ENCODE data around the gene GGTA1.
A peak's percentile ranks its signal among the peaks of the same experiment; 100 is the strongest.

Gene GGTA1

DNA sequence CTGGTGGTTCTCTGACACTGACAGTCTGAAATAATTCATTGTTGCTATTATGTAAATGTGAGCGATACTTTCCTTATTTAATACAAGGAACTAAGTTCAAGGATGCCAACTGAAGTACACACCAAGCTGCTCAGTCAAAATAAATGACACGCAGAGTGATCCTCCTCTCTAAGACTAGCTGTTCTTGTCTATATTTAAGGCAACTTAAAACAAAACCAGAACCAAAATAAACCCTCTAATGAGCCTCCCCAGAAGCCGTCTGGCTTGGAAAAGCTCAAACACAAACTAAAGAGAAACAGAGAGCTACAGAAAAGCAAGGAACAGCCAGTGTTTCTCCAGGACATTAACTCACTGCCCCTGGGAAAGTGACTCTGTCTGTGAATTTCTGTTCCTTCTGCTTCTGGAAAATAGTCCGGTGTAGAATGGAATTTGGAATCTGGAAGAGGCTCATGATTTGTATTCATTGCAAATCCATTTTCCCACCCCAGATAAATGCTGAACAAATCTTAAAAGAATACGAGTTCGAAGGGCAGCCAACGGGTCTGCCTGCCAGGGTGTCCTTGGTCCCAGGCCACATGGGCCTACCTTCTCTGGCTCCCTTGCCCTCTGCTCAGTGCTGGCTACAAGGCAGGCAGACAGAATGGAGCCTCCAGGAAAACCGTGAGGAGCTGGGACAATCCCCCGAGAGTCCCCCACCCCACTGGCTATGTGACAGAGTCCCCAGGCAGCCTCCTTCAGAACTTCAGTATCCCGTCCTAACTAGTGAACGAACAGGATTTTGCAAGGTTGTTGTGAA lies 14.8 kb downstream of the GGTA1 start:
- TF ChIP-seq GATA2 (IDR thresholded peaks at IDR 0.05; ENCODE audit: low read depth, low read length) (no peak), GATA3 (IDR thresholded peaks at IDR 0.05; ENCODE audit: low read depth, low read length) (no peak)

DNA sequence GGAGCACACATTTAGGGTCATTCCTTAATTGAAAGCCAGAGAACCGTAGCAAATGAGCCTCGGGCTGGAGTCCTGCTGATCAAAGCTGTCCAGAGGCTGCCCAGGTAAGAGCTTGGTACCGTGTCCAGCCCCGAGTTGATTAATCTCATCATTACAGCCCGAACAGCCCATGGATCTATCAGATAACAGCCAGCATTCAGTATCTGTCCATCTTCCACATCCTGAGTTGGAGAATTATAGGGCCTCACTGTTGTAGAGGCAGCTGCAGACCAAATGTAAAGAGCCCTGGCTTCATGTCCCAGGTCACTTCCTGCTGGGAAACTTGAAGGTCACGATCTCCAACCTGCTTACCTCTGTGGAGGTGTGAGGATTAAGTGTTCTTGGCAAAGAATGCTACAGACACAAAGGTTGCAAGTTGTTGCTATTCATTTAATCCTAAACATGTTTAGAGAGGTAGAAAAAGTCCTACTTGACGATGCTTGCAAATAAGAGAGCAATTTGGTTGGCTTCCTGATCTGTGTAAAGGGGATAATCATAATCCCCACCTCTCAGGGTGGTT lies 16.1 kb downstream of the GGTA1 start:
- TF ChIP-seq GATA3 (IDR thresholded peaks at IDR 0.05; ENCODE audit: low read depth, low read length) (peak; percentile 56; the same call in 1 of the 2 replicates), GATA2 (IDR thresholded peaks at IDR 0.05; ENCODE audit: low read depth, low read length) (peak; percentile 58)

DNA sequence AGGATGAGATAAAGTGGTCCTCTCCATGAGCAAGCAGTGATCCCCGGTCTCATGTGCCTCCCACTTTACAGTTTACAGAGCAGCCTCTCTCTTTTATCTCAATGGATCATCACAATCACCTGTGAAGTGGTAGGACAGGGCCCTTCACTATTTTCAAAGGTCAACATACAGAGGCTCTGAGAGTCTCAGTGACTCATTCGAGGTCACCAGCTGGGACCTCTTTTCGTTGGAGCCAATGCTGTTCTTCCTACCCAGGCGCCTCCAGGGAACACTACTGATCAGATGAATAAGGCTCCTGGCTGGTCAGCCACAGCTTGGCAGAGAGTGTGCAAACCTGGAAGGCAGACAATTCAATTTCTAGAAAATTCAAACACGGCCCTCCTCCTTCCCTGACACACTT lies 16.6 kb downstream of the GGTA1 start:
- TF ChIP-seq GATA3 (IDR thresholded peaks at IDR 0.05; ENCODE audit: low read depth, low read length): no peak
- TF ChIP-seq GATA2 (IDR thresholded peaks at IDR 0.05; ENCODE audit: low read depth, low read length): no peak

DNA sequence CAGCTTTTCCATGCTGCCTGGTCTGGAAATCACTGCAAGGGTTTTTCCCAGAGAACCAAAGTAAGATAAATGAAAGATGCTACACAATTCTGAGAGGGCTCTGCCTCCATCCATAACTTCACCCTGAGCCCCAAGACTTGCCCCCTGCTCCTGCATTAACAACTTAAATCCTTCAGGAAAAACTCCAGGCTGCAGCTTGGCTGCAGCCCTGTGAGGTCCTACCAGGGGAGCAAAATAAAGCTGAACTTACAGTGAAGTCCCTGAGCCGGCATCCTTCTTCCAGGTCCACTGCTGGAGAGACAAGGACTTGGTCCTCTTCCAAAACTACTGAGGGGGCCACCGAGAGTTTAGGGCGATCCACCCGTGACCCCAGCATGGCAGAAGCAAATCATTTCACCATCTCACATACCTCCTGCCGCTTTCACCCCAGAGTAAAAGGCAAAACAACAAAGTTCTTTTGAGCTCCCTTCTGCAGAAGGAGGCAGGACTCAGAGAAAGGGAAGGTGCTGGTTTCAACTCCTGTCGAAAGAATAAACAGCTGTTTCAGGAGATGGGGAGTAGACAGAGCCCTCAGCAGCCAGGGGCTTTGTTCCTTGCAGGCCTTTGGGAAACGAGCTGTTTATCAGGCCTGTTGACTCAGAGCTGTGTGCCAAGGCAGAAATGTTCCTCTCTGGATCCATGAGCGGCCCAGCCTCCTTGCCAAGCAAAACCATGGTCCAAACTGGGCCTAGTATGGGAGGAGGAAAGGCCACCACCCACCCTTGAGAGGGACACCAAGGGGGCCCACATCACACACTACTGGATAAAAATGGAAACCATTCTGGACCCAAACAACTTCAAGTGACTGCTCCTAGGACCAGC lies 20.6 kb downstream of the GGTA1 start:
- TF ChIP-seq GATA2 (IDR thresholded peaks at IDR 0.05; ENCODE audit: low read depth, low read length): no peak
- TF ChIP-seq GATA3 (IDR thresholded peaks at IDR 0.05; ENCODE audit: low read depth, low read length): no peak

DNA sequence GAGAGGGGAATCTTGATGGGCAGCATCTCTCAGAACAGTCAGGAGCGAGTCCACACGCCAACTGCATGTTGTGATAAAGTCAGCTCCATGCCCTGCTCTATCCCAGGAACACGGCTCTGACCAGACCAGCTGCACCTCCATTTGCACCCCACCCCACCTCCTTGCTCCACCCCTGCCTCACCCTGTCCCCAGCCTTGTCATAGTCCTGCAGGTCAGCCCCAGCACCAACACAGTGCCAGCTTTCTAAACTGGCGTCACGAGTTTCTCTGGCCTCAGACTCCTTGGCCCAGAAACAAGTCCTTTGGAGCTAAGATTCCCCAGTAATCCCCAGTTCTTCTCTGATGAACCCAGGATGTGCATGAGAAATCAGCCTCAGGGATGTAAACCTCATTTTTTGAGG lies 23.5 kb downstream of the GGTA1 start:
- no peak for TF ChIP-seq GATA3 (IDR thresholded peaks at IDR 0.05; ENCODE audit: low read depth, low read length)

DNA sequence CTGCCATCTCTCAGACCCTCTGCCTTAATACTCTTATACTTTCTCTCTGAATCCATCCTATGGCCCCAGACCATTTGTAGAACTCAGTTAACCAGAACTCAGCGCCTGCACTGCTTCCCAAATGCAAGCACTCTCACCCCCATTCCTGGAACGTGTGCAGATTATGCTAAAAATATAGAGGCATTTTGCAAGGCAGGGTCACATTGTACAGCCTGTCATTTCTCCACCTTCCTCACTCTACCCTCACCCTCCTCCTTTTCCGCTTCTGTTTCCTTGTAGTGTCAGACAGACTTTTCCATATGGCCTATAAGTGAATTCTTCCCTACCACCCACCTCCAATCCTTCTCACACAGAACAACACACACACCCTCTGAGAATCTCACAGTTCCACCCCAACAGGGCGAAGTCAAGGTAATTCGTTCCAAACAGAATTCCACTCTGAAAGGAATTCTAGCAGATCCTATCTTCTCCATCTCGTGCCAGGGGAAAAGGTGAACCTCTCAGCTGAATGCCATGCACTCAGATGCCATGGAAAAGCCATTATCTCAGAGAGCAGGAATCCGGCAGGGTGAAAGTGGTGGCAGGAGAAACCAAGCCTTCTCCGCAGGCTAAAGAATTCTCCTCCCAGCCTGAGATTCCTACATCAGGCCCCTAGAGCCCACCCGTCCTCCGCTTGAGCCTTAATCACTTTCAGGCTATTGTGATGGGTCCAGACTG lies 25.3 kb downstream of the GGTA1 start:
- TF ChIP-seq GATA3 (IDR thresholded peaks at IDR 0.05; ENCODE audit: low read depth, low read length): no peak
- TF ChIP-seq GATA2 (IDR thresholded peaks at IDR 0.05; ENCODE audit: low read depth, low read length): no peak

DNA sequence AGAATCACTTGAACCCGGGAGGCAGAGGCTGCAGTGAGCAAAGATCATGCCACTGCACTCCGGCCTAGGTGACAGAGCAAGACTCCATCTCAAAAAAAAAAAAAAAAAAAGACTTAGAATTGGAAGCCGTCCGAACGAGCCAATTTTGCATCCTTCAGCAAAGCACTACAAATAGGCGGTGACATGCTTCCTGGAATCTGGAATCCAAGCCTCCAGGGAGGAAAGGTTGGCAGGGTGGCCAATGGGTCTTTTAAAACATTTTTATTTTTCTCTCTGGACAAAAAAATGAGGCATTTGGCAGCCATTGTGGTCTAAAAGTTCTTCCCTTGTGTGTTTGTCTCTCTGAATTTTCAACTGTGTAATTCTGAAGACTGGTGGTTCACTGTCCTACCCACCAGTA lies 26.4 kb downstream of the GGTA1 start:
- TF ChIP-seq GATA3 (IDR thresholded peaks at IDR 0.05; ENCODE audit: low read depth, low read length): no peak
- no peak for TF ChIP-seq GATA2 (IDR thresholded peaks at IDR 0.05; ENCODE audit: low read depth, low read length)

DNA sequence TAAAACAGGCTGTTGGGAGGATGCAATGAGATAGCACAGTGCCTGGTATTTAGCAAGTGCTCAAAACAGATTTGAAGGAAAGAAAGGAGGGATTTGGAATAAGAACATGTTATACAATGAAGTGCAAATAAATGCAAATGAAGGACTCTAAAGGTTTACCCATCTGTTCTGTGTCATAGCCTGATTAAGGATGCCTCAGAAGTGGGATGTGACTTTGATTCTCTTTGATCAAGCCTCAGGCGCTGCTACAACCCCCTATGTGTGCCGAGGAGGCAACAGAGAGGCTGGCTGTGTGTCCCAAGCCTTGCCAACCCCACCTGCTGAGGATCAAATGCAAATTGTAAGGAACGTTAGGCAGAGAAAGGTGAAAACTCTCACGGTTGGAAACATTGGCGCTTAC lies 27.2 kb downstream of the GGTA1 start:
- no peak for TF ChIP-seq GATA3 (IDR thresholded peaks at IDR 0.05; ENCODE audit: low read depth, low read length)
- no peak for TF ChIP-seq GATA2 (IDR thresholded peaks at IDR 0.05; ENCODE audit: low read depth, low read length)

DNA sequence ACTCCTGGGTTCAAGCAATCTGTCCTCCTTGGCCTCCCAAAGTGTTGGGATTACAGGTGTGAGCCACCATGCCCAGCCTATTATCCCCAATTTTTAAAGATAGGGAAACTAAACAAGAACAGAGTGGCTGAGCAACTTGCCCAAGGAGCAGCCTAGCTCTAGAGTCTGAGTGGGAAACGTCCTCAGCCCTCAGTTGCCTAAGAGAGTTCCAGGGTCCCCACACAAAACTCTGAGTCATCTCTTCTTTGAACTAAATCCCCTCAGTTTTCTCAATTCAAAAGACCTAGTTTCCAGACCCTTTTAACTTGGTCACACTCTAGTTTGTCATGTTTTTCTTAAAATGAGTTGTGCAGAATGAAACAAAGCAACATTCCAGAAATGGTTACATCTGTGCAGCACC lies 33.5 kb downstream of the GGTA1 start:
- TF ChIP-seq GATA2 (IDR thresholded peaks at IDR 0.05; ENCODE audit: low read depth, low read length) (no peak), GATA3 (IDR thresholded peaks at IDR 0.05; ENCODE audit: low read depth, low read length) (no peak)

DNA sequence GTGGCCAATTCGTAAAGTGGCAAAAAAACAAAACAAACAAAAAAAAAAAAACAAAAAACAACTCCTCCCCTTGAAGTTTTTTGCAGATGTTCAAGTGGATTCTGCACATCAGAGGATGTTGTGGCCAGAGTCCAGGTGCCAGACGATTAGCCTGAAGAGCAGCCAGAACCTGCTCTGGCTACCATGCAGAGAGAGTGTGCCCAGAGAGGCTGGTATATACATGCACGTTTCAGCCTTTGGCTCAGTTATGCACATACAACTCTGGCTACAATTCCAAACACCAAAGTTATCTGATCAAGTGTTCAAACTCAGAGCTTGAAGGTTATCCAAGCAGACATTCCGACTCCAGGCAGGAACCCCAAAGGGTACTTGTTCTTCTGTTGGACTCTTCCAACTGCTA lies 34.7 kb downstream of the GGTA1 start:
- TF ChIP-seq GATA2 (IDR thresholded peaks at IDR 0.05; ENCODE audit: low read depth, low read length) (no peak), GATA3 (IDR thresholded peaks at IDR 0.05; ENCODE audit: low read depth, low read length) (no peak)

DNA sequence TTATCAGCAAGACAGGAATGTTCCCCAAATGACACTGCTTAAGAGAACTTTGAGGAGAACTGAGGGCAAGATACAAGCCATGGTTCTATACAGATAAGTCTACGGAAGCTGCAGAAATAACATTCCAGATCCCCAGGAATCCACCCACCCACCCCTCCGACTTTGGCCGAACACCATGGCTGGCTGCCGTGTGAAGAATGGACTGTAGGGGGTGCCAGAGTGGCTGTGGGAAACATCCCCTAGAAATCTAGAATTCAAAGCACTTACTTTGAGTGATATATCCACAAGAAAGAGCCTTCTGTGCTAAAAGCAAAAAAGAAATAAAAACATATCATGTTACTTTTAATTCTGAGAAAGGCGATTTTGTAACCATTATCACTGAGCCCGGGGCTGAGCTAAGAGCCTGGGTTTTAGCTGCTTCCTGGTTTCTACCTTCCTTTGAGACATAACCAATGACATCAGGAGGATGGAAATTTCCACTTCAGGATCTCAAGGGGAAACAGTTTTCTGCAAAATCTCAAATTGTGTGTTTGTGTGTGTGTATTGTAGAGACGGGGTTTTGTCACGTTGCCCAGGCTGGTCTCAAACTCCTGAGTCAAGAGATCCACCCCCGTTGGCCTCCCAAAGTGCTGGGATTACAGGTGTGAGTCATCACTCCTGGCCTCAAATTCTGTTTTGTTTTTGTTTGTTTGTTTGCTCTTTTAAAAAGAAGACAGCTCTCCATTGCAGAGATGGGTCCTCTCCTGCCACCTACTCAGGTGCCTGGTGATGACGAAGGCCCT lies 36.4 kb downstream of the GGTA1 start:
- TF ChIP-seq GATA3 (IDR thresholded peaks at IDR 0.05; ENCODE audit: low read depth, low read length): no peak

DNA sequence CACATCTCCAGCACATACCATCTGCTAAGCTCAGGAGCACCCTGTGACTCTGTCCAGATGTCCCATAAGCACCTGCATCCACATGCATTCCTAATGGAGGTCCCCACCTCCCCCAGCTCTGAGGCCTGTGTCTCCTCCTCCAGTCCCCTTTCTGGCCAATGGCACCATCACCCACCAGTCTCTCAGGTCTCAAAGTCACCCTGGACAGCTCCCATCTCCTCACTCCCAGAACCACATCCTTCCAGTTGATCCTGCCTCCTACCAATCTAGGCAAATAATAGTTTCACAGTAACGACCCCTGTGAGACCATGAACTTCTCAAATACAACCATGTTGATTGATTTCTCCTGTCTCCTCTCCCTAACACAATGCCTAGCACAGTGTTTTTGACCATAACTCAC lies 40.1 kb downstream of the GGTA1 start:
- TF ChIP-seq GATA2 (IDR thresholded peaks at IDR 0.05; ENCODE audit: low read depth, low read length) (no peak), GATA3 (IDR thresholded peaks at IDR 0.05; ENCODE audit: low read depth, low read length) (no peak)

DNA sequence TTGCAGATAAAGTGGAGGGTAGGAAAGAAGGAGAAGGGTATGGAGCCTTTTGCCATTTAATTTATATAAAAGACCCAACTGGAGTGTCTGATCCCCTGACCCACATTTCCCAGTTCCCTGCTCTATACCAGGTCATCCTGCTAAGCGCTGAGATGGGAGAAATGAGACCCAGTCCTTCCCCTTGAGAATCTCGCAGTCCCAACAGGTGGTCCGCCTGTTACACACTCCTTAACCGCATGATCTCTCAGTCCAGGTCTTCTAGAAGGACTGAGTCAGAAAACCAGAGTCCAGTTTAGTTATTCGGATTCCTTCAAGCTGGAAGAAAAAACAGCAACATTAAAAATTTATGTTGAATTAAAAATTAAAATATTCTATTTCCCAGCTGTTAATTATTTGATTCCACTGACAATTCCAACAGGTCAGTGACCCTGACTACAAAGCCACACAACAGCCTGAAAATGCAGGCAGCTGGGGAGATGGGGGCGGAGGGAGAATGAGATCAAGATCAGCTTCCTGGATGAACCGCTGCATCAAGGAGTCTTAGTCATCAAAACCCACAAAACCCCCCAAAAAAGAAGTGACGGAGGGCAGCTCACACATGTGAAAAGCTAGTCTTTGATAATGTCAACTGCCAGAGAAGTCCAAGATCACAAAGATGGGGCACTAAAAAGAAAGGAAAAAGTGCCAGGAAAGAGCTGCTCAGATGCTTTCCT lies 44.0 kb downstream of the GGTA1 start:
- TF ChIP-seq GATA3 (IDR thresholded peaks at IDR 0.05; ENCODE audit: low read depth, low read length) (no peak), GATA2 (IDR thresholded peaks at IDR 0.05; ENCODE audit: low read depth, low read length) (no peak)
